GM18526 (cell line): ENCODE data around the gene OPN1SW.

Experiments
- POLR2A ChIP-seq: IDR thresholded peaks from 3 replicates; pipeline ENCODE4 v1.6.1; 2011; ENCODE audit not compliant: insufficient read length; ENCODE audit errors: extremely low read depth

The OPN1SW gene

GRCh38 chr7:128800567-128800966 is 25.0 kb upstream of the OPN1SW start:
- no peak for TF ChIP-seq POLR2A

GRCh38 chr7:128799451-128799850 is 23.9 kb upstream of the OPN1SW start:
- no peak for TF ChIP-seq POLR2A

GRCh38 chr7:128796327-128796726 is 20.7 kb upstream of the OPN1SW start:
- no peak for TF ChIP-seq POLR2A

- no peak for TF ChIP-seq POLR2A
Measured at GRCh38 chr7:128795129-128795528, 19.5 kb upstream of the OPN1SW start.

GRCh38 chr7:128794436-128794835 is 18.8 kb upstream of the OPN1SW start:
- TF ChIP-seq POLR2A = no peak

GRCh38 chr7:128794020-128794419 is 18.4 kb upstream of the OPN1SW start:
- TF ChIP-seq POLR2A = no peak

GRCh38 chr7:128793181-128793547 is 17.6 kb upstream of the OPN1SW start:
- TF ChIP-seq POLR2A = no peak

- no peak for TF ChIP-seq POLR2A
Measured at GRCh38 chr7:128792471-128793180, 17.0 kb upstream of the OPN1SW start.

- no peak for TF ChIP-seq POLR2A
Measured at GRCh38 chr7:128791972-128792327, 16.4 kb upstream of the OPN1SW start.

GRCh38 chr7:128791121-128791971 is 15.8 kb upstream of the OPN1SW start, which contains the start of gene CCDC136:
TSS of gene CCDC136 (plus strand) at chr7:128791968. CDS start at chr7:128792412, 444 bp downstream.
- TF ChIP-seq POLR2A = peak; percentile 34

- TF ChIP-seq POLR2A = no peak
Measured at GRCh38 chr7:128790315-128791041, 14.9 kb upstream of the OPN1SW start.

GRCh38 chr7:128788446-128789412 is 13.1 kb upstream of the OPN1SW start:
- TF ChIP-seq POLR2A = no peak

- TF ChIP-seq POLR2A = no peak
Measured at GRCh38 chr7:128785738-128786137, 10.1 kb upstream of the OPN1SW start.

GRCh38 chr7:128783143-128783861 is 7.7 kb upstream of the OPN1SW start:
- TF ChIP-seq POLR2A = no peak
